HepG2 (cell line): ENCODE measurements around the gene MSMO1. TPM values are rescaled to one million over a fixed set of nuclear protein-coding genes. Genes with fewer than 3 reads are reported as not detected.

Experiments
- BRD4 ChIP-seq: sonication (generic); formaldehyde crosslinking; IDR thresholded peaks from 2 replicates; pipeline ENCODE4 v1.4.0; 2020; ENCODE audit warnings: missing genetic modification reagents
- DPF2 ChIP-seq: sonication (generic); formaldehyde crosslinking; IDR thresholded peaks from 2 replicates; pipeline ENCODE4 v1.4.0; 2020; ENCODE audit warnings: mild to moderate bottlenecking, low read depth, missing genetic modification reagents, borderline replicate concordance
- ELF3 ChIP-seq: IDR thresholded peaks from 2 replicates; pipeline ENCODE4 v1.6.1; 2016; ENCODE audit warnings: missing genetic modification reagents, missing compliant biosample characterization
- HDAC6 ChIP-seq: fragments of 200-600 bp; sonication (generic); IDR thresholded peaks from 2 replicates; pipeline ENCODE4 v1.7.0; 2017; ENCODE audit warnings: mild to moderate bottlenecking, antibody characterized with exemption, low read length, low read depth
- LCORL ChIP-seq, 2 experiments: fragments of 450-650 bp in 1 of 2; sonication (generic) in 1 of 2; formaldehyde crosslinking in 1 of 2; IDR thresholded peaks; 2 replicates each; pipeline versions ENCODE4 v1.5.0 to v1.6.1; 2017 to 2020; ENCODE audit warnings: antibody characterized with exemption in 1 of 2, missing genetic modification reagents in 1 of 2
- MIER3 ChIP-seq: IDR thresholded peaks from 2 replicates; pipeline ENCODE4 v1.6.1; 2016; ENCODE audit warnings: missing compliant biosample characterization, borderline replicate concordance
- TP53 ChIP-seq: sonication (generic); formaldehyde crosslinking; conservative IDR thresholded peaks from 2 replicates; pipeline ENCODE4 v1.4.0; 2020; ENCODE audit warnings: missing genetic modification reagents
- ZNF205 ChIP-seq: IDR thresholded peaks from 2 replicates; pipeline ENCODE4 v1.6.1; 2018; ENCODE audit warnings: missing biosample characterization, missing genetic modification reagents
- ZNF260 ChIP-seq: sonication (generic); formaldehyde crosslinking; IDR thresholded peaks from 2 replicates; pipeline ENCODE4 v1.4.0; 2020; ENCODE audit warnings: missing genetic modification reagents, low read depth, mild to moderate bottlenecking, borderline replicate concordance
- ZNF331 ChIP-seq: sonication (generic); formaldehyde crosslinking; IDR thresholded peaks from 2 replicates; pipeline ENCODE4 v1.4.0; 2020; ENCODE audit warnings: missing genetic modification reagents
- polyA plus RNA-seq, 8 experiments: library from polyadenylated mRNA; depleted of rRNA in 3 of 8; stranded (reverse) in 7 of 8; unstranded in 1 of 8; fragments of >200 nt; fragmentation: Illumina TruSeq in 4 of 8; extraction: Trizol in 4 of 8; gene quantifications; 2 replicates each; pipeline versions ENCODE4 v1.2.1 to v1.2.3, GENCODE V29; 2011 to 2016; ENCODE audit warnings: low read depth in 4 of 8, missing spikeins in 1 of 8, mixed read lengths in 1 of 8; ENCODE audit not compliant: insufficient read depth in 1 of 8
- total RNA-seq, 5 experiments: library from RNA; depleted of rRNA; stranded (reverse); fragments of >200 nt; fragmentation: Illumina TruSeq; extraction: Trizol; gene quantifications; 2 replicates each; pipeline ENCODE4 v1.2.3, GENCODE V29; 2016; ENCODE audit warnings: low read depth in 1 of 5
- TF ChIP-seq, protein P1 (sequence below): sonication (generic); formaldehyde crosslinking; IDR thresholded peaks from 2 replicates; pipeline ENCODE4 v1.5.1; 2020; ENCODE audit warnings: missing genetic modification reagents, mild to moderate bottlenecking, borderline replicate concordance
- TF ChIP-seq, protein P2 (sequence below): sonication (generic); formaldehyde crosslinking; IDR thresholded peaks from 2 replicates; pipeline ENCODE4 v1.5.0; 2020; ENCODE audit warnings: mild to moderate bottlenecking, missing genetic modification reagents, borderline replicate concordance
- TF ChIP-seq, protein P3 (sequence below): IDR thresholded peaks from 2 replicates; pipeline ENCODE4 v1.6.1; 2012; ENCODE audit warnings: low read length, improper control_type of control experiment
- TF ChIP-seq, protein P4 (sequence below): sonication (generic); formaldehyde crosslinking; IDR thresholded peaks from 2 replicates; pipeline ENCODE4 v1.5.0; 2020; ENCODE audit warnings: mild to moderate bottlenecking, missing genetic modification reagents
- TF ChIP-seq, protein P5 (sequence below): sonication (generic); formaldehyde crosslinking; IDR thresholded peaks from 2 replicates; pipeline ENCODE4 v1.9.0; 2021; ENCODE audit warnings: missing genetic modification reagents, mild to moderate bottlenecking, borderline replicate concordance

MSMO1 gene
- total and polyA plus RNA-seq, 2 of the 13 experiments (the other 11 are each of a cell fraction or from before 2014, with no cell fraction given), result 98.1 to 216 TPM

DNA sequence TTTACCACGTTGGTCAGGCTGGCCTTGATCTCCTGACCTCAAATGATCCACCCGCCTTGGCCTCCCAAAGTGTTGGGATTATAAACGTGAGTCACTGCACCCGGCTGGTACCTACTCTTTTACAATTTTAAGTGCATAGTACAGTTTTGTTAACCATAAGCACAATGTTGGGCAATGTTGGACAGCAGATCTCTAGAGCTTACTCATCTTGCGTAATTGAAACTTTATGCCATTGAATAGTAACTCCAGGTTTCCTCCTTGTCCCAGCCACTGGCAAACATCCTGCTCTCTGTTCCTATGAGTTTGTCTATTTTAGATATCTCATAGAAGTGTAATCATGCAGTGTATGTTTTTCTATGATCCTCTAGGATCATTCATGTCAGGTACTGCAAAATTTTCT lies 42.1 kb downstream of the MSMO1 start (continued):
- TF ChIP-seq ZNF205, result no peak
- peak; percentile 92 for TF ChIP-seq ZNF331 (CRISPR knock-in tag)
- peak; percentile 95 for TF ChIP-seq DPF2 (CRISPR knock-in tag)
- TF ChIP-seq, protein P1, sequence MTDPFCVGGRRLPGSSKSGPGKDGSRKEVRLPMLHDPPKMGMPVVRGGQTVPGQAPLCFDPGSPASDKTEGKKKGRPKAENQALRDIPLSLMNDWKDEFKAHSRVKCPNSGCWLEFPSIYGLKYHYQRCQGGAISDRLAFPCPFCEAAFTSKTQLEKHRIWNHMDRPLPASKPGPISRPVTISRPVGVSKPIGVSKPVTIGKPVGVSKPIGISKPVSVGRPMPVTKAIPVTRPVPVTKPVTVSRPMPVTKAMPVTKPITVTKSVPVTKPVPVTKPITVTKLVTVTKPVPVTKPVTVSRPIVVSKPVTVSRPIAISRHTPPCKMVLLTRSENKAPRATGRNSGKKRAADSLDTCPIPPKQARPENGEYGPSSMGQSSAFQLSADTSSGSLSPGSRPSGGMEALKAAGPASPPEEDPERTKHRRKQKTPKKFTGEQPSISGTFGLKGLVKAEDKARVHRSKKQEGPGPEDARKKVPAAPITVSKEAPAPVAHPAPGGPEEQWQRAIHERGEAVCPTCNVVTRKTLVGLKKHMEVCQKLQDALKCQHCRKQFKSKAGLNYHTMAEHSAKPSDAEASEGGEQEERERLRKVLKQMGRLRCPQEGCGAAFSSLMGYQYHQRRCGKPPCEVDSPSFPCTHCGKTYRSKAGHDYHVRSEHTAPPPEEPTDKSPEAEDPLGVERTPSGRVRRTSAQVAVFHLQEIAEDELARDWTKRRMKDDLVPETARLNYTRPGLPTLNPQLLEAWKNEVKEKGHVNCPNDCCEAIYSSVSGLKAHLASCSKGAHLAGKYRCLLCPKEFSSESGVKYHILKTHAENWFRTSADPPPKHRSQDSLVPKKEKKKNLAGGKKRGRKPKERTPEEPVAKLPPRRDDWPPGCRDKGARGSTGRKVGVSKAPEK (CRISPR knock-in tag), result 0 out of 2 replicates have a peak, but pooled peaks have one; percentile 35
- TF ChIP-seq HDAC6, result no peak
- TF ChIP-seq, protein P2, sequence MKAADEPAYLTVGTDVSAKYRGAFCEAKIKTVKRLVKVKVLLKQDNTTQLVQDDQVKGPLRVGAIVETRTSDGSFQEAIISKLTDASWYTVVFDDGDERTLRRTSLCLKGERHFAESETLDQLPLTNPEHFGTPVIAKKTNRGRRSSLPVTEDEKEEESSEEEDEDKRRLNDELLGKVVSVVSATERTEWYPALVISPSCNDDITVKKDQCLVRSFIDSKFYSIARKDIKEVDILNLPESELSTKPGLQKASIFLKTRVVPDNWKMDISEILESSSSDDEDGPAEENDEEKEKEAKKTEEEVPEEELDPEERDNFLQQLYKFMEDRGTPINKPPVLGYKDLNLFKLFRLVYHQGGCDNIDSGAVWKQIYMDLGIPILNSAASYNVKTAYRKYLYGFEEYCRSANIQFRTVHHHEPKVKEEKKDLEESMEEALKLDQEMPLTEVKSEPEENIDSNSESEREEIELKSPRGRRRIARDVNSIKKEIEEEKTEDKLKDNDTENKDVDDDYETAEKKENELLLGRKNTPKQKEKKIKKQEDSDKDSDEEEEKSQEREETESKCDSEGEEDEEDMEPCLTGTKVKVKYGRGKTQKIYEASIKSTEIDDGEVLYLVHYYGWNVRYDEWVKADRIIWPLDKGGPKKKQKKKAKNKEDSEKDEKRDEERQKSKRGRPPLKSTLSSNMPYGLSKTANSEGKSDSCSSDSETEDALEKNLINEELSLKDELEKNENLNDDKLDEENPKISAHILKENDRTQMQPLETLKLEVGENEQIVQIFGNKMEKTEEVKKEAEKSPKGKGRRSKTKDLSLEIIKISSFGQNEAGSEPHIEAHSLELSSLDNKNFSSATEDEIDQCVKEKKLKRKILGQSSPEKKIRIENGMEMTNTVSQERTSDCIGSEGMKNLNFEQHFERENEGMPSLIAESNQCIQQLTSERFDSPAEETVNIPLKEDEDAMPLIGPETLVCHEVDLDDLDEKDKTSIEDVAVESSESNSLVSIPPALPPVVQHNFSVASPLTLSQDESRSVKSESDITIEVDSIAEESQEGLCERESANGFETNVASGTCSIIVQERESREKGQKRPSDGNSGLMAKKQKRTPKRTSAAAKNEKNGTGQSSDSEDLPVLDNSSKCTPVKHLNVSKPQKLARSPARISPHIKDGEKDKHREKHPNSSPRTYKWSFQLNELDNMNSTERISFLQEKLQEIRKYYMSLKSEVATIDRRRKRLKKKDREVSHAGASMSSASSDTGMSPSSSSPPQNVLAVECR (CRISPR knock-in tag), result peak; percentile 52; the same call in 1 of the 2 replicates
- TF ChIP-seq, protein P3, sequence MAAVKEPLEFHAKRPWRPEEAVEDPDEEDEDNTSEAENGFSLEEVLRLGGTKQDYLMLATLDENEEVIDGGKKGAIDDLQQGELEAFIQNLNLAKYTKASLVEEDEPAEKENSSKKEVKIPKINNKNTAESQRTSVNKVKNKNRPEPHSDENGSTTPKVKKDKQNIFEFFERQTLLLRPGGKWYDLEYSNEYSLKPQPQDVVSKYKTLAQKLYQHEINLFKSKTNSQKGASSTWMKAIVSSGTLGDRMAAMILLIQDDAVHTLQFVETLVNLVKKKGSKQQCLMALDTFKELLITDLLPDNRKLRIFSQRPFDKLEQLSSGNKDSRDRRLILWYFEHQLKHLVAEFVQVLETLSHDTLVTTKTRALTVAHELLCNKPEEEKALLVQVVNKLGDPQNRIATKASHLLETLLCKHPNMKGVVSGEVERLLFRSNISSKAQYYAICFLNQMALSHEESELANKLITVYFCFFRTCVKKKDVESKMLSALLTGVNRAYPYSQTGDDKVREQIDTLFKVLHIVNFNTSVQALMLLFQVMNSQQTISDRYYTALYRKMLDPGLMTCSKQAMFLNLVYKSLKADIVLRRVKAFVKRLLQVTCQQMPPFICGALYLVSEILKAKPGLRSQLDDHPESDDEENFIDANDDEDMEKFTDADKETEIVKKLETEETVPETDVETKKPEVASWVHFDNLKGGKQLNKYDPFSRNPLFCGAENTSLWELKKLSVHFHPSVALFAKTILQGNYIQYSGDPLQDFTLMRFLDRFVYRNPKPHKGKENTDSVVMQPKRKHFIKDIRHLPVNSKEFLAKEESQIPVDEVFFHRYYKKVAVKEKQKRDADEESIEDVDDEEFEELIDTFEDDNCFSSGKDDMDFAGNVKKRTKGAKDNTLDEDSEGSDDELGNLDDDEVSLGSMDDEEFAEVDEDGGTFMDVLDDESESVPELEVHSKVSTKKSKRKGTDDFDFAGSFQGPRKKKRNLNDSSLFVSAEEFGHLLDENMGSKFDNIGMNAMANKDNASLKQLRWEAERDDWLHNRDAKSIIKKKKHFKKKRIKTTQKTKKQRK, result no peak
- TF ChIP-seq ELF3 (CRISPR knock-in tag), result peak; percentile 95
- TF ChIP-seq, protein P4, sequence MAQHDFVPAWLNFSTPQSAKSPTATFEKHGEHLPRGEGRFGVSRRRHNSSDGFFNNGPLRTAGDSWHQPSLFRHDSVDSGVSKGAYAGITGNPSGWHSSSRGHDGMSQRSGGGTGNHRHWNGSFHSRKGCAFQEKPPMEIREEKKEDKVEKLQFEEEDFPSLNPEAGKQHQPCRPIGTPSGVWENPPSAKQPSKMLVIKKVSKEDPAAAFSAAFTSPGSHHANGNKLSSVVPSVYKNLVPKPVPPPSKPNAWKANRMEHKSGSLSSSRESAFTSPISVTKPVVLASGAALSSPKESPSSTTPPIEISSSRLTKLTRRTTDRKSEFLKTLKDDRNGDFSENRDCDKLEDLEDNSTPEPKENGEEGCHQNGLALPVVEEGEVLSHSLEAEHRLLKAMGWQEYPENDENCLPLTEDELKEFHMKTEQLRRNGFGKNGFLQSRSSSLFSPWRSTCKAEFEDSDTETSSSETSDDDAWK (CRISPR knock-in tag), result no peak
- TF ChIP-seq ZNF260 (CRISPR knock-in tag), result no peak
- no peak for TF ChIP-seq BRD4
- TF ChIP-seq, protein P5, sequence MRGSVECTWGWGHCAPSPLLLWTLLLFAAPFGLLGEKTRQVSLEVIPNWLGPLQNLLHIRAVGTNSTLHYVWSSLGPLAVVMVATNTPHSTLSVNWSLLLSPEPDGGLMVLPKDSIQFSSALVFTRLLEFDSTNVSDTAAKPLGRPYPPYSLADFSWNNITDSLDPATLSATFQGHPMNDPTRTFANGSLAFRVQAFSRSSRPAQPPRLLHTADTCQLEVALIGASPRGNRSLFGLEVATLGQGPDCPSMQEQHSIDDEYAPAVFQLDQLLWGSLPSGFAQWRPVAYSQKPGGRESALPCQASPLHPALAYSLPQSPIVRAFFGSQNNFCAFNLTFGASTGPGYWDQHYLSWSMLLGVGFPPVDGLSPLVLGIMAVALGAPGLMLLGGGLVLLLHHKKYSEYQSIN (CRISPR knock-in tag), result no peak
- TF ChIP-seq MIER3 (CRISPR knock-in tag), result peak; percentile 76
- TF ChIP-seq LCORL (IDR thresholded peaks at IDR 0.05), result peak; percentile 86; the same call in 1 of the 2 replicates
- TF ChIP-seq LCORL (CRISPR knock-in tag; IDR thresholded peaks at IDR 0.05), result peak; percentile 82
- no peak for TF ChIP-seq TP53 (CRISPR knock-in tag)
